Vagina (tissue), 2 donors: ENCODE data around the gene ARMC9. TPM values are rescaled to one million over a fixed set of nuclear protein-coding genes. Genes with fewer than 3 reads are reported as not detected.
"Not testable (repeated sequence)": the region's sequence is repeated elsewhere in the genome, so short reads cannot be mapped to it uniquely, and the experiment has no call there.

Source experiments
- DNase-seq, 2 donors: peaks; one replicate each; pipeline ENCODE4 v3.0.0-alpha.2; 2017; ENCODE audit errors: extremely low spot score in 2 of 2
- H3K27ac ChIP-seq: fragments of 200-600 bp; sonication (generic); one replicate; pipeline ENCODE4 v1.5.1; 2019
- H3K27me3 ChIP-seq: fragments of 200-600 bp; sonication (generic); one replicate; pipeline ENCODE4 v1.5.1; 2019
- H3K36me3 ChIP-seq, 2 donors: fragments of 200-600 bp; sonication (generic); one replicate each; pipeline ENCODE4 v1.5.1; 2017 to 2019
- H3K4me1 ChIP-seq: fragments of 200-600 bp; sonication (generic); one replicate; pipeline ENCODE4 v1.5.1; 2019
- H3K4me3 ChIP-seq, 2 donors: fragments of 200-600 bp; sonication (generic); 1 replicate in 1 of 2; 2 replicates in 1 of 2; pipeline ENCODE4 v1.5.1; 2016 to 2019
- H3K9me3 ChIP-seq: fragments of 200-600 bp; sonication (generic); one replicate; pipeline ENCODE4 v1.5.1; 2019
- CTCF ChIP-seq, 3 experiments: fragments of 450-650 bp in 2 of 3; fragments of 200-600 bp in 1 of 3; sonication (generic) in 1 of 3; IDR thresholded peaks; one replicate each; pipeline ENCODE4 v1.5.1; 2017 to 2019; ENCODE audit warnings: antibody characterized with exemption in 3 of 3, mild to moderate bottlenecking in 2 of 3, moderate library complexity in 2 of 3
- POLR2A ChIP-seq, 2 donors: fragments of 450-650 bp; IDR thresholded peaks; one replicate each; pipeline ENCODE4 v1.6.1; 2017; ENCODE audit warnings: antibody characterized with exemption in 2 of 2, mild to moderate bottlenecking in 2 of 2, moderate library complexity in 2 of 2
- POLR2AphosphoS5 ChIP-seq, 2 donors: sonication (generic); formaldehyde crosslinking; IDR thresholded peaks; one replicate each; pipeline ENCODE4 v1.9.0; 2017; ENCODE audit warnings: antibody characterized with exemption in 2 of 2, mild to moderate bottlenecking in 2 of 2, low read depth in 1 of 2; ENCODE audit not compliant: insufficient read depth in 1 of 2
- intact Hi-C: fragments of 100-400 bp; cut with DNase I; formaldehyde crosslinking; loops from one replicate; pipeline ENCODE4 v1.15.1; 2023
- total RNA-seq: library from RNA; depleted of rRNA; stranded (reverse); fragments of >200 nt; gene quantifications from one replicate; pipeline ENCODE4 v1.2.3, GENCODE V29; 2016

The ARMC9 gene
- total RNA-seq, 1 donor from 2014 or later = 16.0 TPM

DNA sequence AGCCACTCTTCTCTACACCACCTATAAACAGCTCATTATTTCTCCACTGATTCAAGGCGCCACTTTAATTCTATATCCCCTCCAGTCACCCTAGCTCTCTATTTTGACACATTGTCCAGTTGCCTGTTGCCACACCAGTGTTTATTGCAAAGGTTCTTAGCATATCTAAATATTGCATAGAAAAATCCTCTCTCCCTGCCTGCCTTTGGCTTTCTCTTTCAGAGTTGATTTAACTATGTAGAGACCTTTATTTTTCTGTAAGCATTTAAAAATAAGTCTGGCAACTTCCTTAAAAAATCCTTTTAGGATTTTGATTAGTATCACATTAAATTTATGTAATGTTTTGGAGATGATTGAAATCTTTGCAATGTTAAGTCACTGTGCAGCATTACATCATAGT is 149.2 kb downstream of the ARMC9 start:
- H3K27me3 ChIP-seq = no peaks in the 10 kb centered on the region
- intact Hi-C loops = no loop called here
- H3K4me3 ChIP-seq = no peak overlapping the region
- TF ChIP-seq POLR2AphosphoS5 (IDR thresholded peaks at IDR 0.05; ENCODE audit: insufficient read depth in 1 of 2, low read depth in 1 of 2) = no peak
- TF ChIP-seq POLR2A (IDR thresholded peaks at IDR 0.05) = no peak
- TF ChIP-seq CTCF (IDR thresholded peaks at IDR 0.05) = no peak
- no peaks in the 10 kb centered on the region for H3K4me1 ChIP-seq
- no peak for DNase-seq
- H3K36me3 ChIP-seq = no peaks in the 10 kb centered on the region
- H3K27ac ChIP-seq = no peak overlapping the region
- H3K9me3 ChIP-seq = no peaks in the 10 kb centered on the region

DNA sequence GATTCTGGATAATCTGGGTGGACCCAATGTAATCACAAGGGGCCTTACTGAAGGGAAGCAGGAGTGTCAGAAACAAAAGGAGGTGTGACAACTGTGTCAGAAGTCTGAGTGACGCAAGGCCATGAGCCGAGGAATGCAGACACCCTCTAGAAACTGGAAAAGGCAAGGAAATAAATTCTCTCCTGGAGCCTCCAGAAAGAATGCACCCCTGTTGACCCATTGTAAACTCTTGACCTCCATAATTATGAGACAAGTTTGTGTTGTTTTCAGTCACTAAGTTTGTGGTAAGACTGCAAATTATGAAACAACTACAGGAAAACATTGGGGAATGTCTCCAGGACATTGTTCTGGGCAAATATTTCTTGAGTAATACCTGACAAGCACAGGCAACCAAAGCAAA is 149.7 kb downstream of the ARMC9 start:
- no peak for DNase-seq
- Histone ChIP-seq H3K9me3 (no peaks in the 10 kb centered on the region), H3K36me3 (no peaks in the 10 kb centered on the region), H3K4me3 (no peak overlapping the region), H3K27ac (no peak overlapping the region), H3K27me3 (no peaks in the 10 kb centered on the region), H3K4me1 (no peaks in the 10 kb centered on the region)
- intact Hi-C loops = no loop called here
- TF ChIP-seq CTCF (IDR thresholded peaks at IDR 0.05) = no peak
- no peak for TF ChIP-seq POLR2A (IDR thresholded peaks at IDR 0.05)

DNA sequence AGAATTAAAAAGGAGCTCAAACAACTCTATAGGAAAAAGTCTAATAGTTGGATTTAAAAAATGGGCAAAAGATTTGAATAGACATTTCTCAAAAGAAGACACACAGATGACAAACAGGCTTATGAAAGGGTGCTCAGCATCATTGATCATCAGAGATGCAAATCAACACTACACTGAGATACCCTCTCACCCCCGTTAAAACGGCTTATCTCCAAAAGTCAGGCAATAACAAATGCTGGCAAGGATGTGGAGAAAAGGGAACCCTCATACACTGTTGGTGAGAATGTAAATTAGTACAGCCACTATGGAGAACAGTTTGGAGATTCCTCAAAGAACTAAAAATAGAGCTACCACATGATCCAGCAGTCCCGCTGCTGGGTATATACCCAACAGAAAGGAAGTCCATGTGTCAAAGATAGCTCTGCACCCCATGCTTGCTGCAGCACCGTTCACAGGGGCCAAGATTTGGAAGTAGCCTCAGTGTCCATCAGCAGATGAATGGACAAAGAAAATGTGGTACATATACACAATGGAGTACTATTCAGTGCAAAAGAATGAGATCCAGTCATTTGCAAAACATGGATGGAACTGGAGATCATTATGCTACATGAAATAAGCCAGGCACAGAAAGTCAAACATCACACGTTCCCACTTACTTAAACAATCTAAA is 150.4 kb downstream of the ARMC9 start:
- no peaks in the 10 kb centered on the region for H3K27me3 ChIP-seq
- H3K27ac ChIP-seq = no peak overlapping the region
- no peaks in the 10 kb centered on the region for H3K36me3 ChIP-seq
- no peak for TF ChIP-seq CTCF (IDR thresholded peaks at IDR 0.05)
- TF ChIP-seq POLR2A (IDR thresholded peaks at IDR 0.05) = no peak
- TF ChIP-seq POLR2AphosphoS5 (IDR thresholded peaks at IDR 0.05; ENCODE audit: insufficient read depth in 1 of 2, low read depth in 1 of 2) = no peak
- no peaks in the 10 kb centered on the region for H3K9me3 ChIP-seq
- H3K4me1 ChIP-seq = no peaks in the 10 kb centered on the region
- DNase-seq = no peak
- intact Hi-C loops = no loop called here
- no peak overlapping the region for H3K4me3 ChIP-seq

GRCh38 chr2:231349374-231349735 is 150.9 kb downstream of the ARMC9 start:
- H3K9me3 ChIP-seq, DNase-seq, H3K4me1 ChIP-seq, H3K27ac ChIP-seq, intact Hi-C loops, H3K36me3 ChIP-seq, H3K27me3 ChIP-seq, H3K4me3 ChIP-seq: not testable (repeated sequence)

- H3K36me3 ChIP-seq = no peaks in the 10 kb centered on the region
- no peaks in the 10 kb centered on the region for H3K9me3 ChIP-seq
- H3K27me3 ChIP-seq = no peaks in the 10 kb centered on the region
- H3K4me3 ChIP-seq = no peak overlapping the region
- TF ChIP-seq CTCF (IDR thresholded peaks at IDR 0.05) = no peak
- TF ChIP-seq POLR2AphosphoS5 (IDR thresholded peaks at IDR 0.05; ENCODE audit: insufficient read depth in 1 of 2, low read depth in 1 of 2) = no peak
- no peak for TF ChIP-seq POLR2A (IDR thresholded peaks at IDR 0.05)
- intact Hi-C loops = no loop called here
- DNase-seq = no peak
- no peaks in the 10 kb centered on the region for H3K4me1 ChIP-seq
- no peak overlapping the region for H3K27ac ChIP-seq
Measured at GRCh38 chr2:231351648-231352047, 153.2 kb downstream of the ARMC9 start.
